ENCODE results near the gene TMEM203. TPM values are rescaled to one million over a fixed set of nuclear protein-coding genes. Genes with fewer than 3 reads are reported as not detected.

The TMEM203 gene
- total and polyA plus RNA-seq, 8 donors: 9.7 to 22.8 (median 13.7) TPM

GRCh38 chr9:137167747-137168572 is 37.5 kb downstream of the TMEM203 start:
- FAIRE-seq (no peak), DNase-seq (no peak), ATAC-seq (peak; percentile 1 to 56 (median 6))
- peaks cover 6 to 19% (median 13%) of the 10 kb centered on the region in 3 donors for H3K4me1 ChIP-seq
- no peak for TF ChIP-seq CTCF (IDR thresholded peaks at IDR 0.05)
- WGBS, 2 donors: 4 to 9% methylated on average over 38 to 57 of the region's 57 CpGs
- no peak overlapping the region for H3K27ac ChIP-seq
- peak overlapping the region in 3 of 4 donors; percentile 26 to 47 (median 36) for H3K4me3 ChIP-seq
- H3K9me3 ChIP-seq: no peaks in the 10 kb centered on the region
- H3K27me3 ChIP-seq: peaks cover 0 to 4% (median 0%) of the 10 kb centered on the region in 4 donors
- no peaks in the 10 kb centered on the region for H3K36me3 ChIP-seq
- intact Hi-C loops (cut with DNase I): no loop called here

DNA sequence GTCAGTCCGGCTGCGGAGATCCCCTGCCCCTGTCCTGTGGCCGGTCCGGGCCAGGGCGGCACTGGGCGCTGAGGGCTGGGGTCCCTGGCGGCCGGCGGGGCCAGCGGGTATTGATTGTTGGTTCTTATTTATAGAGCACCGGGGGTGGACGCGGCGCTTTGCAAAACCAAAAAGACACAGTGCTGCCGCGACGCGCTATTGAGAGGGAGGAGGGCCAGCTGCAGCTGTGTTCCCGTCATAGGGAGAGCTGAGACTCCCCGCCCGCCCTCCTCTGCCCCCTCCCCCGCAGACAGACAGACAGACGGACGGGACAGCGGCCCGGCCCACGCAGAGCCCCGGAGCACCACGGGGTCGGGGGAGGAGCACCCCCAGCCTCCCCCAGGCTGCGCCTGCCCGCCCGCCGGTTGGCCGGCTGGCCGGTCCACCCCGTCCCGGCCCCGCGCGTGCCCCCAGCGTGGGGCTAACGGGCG is 38.1 kb downstream of the TMEM203 start:
- Histone ChIP-seq H3K4me3 (peak overlapping the region in 1 of 4 donors; percentile 47), H3K9me3 (no peaks in the 10 kb centered on the region), H3K36me3 (no peaks in the 10 kb centered on the region), H3K27ac (no peak overlapping the region), H3K4me1 (peaks cover 6 to 21% (median 15%) of the 10 kb centered on the region in 3 donors), H3K27me3 (peaks cover 0 to 4% (median under 1%) of the 10 kb centered on the region in 4 donors)
- TF ChIP-seq CTCF (IDR thresholded peaks at IDR 0.05): no peak
- DNase-seq (no peak), ATAC-seq (no peak), FAIRE-seq (no peak)
- intact Hi-C loops (cut with DNase I): no loop called here
- WGBS, 2 donors: 22 to 27% methylated on average over 25 to 44 of the region's 44 CpGs

- 76% methylated on average over 21 to 22 of the region's 22 CpGs for WGBS, 2 donors
- no peak for DNase-seq
- no peak for ATAC-seq
- Histone ChIP-seq H3K27me3 (peaks cover 0 to 4% (median 2%) of the 10 kb centered on the region in 4 donors), H3K4me3 (no peak overlapping the region), H3K36me3 (no peaks in the 10 kb centered on the region), H3K4me1 (peaks cover 6 to 21% (median 18%) of the 10 kb centered on the region in 3 donors), H3K9me3 (no peaks in the 10 kb centered on the region), H3K27ac (no peak overlapping the region)
- TF ChIP-seq CTCF (IDR thresholded peaks at IDR 0.05): no peak
- no peak for FAIRE-seq
- intact Hi-C loops (cut with DNase I): no loop called here
Observed at GRCh38 chr9:137166380-137167229, 38.8 kb downstream of the TMEM203 start.

DNA sequence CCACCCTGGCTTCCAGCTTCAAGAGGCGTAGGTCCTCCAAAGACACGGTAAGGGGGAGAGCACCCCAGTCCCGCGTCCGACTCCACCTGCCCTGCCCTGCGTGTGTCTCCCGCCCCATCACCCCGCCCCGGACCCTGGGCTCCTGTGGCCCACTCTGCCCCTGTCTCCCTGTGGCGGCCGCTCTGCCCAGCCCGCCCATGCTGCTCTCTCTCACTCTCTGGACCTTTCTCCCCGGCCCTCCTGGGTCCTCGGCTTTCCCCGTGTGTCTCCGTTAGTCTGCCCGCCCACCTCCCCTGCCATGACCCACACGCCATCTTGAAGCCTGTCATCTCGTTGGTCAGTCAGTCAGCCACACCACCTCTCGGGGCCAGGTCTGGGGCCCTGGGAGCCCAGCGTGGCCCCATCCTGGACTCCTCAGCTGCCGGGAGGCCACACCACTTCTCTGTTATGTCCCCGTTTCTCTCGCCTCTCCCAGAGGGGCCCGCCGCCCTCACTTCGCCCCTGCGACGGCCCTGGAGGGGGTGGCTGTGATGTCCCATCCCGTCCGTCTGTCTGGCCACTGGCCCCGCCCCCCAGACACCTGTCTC is 40.1 kb downstream of the TMEM203 start:
- no peak for FAIRE-seq
- Histone ChIP-seq H3K27me3 (peaks cover 0 to 10% (median 2%) of the 10 kb centered on the region in 4 donors), H3K27ac (no peak overlapping the region), H3K4me3 (no peak overlapping the region), H3K36me3 (no peaks in the 10 kb centered on the region), H3K4me1 (peaks cover 6 to 21% (median 18%) of the 10 kb centered on the region in 3 donors), H3K9me3 (no peaks in the 10 kb centered on the region)
- WGBS, 2 donors: 85 to 91% methylated on average over 31 to 32 of the region's 32 CpGs
- no peak for DNase-seq
- TF ChIP-seq CTCF (IDR thresholded peaks at IDR 0.05): no peak
- intact Hi-C loops (cut with DNase I): no loop called here
- no peak for ATAC-seq
